Cardiac muscle cell (in vitro differentiated cells and primary cell): ENCODE results near the gene LST1. TPM values are rescaled to one million over a fixed set of nuclear protein-coding genes. Genes with fewer than 3 reads are reported as not detected.

Source experiments
- DNase-seq, 2 donors: peaks; one replicate each; pipeline versions ENCODE4 v3.0.0 to v3.0.0-alpha.2; 2010 to 2017; ENCODE audit warnings: low read depth in 1 of 2, low spot score in 1 of 2
- H3K27ac ChIP-seq: fragments of 200-600 bp; sonication (generic); 2 replicates; pipeline ENCODE4 v1.5.1; 2016
- H3K27me3 ChIP-seq: fragments of 200-600 bp; sonication (generic); 2 replicates; pipeline ENCODE4 v1.6.0; 2016; ENCODE audit warnings: control low read depth
- H3K36me3 ChIP-seq: fragments of 200-600 bp; sonication (generic); 2 replicates; pipeline ENCODE4 v1.5.1; 2016; ENCODE audit warnings: control low read depth
- H3K4me1 ChIP-seq: fragments of 200-600 bp; sonication (generic); 2 replicates; pipeline ENCODE4 v1.8.1; 2017; ENCODE audit warnings: low read depth, mild to moderate bottlenecking, mixed run types
- H3K4me3 ChIP-seq: fragments of 200-600 bp; sonication (generic); 2 replicates; pipeline ENCODE4 v1.5.1; 2016; ENCODE audit warnings: mild to moderate bottlenecking
- H3K9me3 ChIP-seq: fragments of 200-600 bp; sonication (generic); 2 replicates; pipeline ENCODE4 v1.5.1; 2017; ENCODE audit warnings: low read depth, mild to moderate bottlenecking, control low read depth
- CTCF ChIP-seq: IDR thresholded peaks from 2 replicates; pipeline ENCODE4 v1.5.1; 2012; ENCODE audit warnings: low read depth, mild to moderate bottlenecking, low read length
- polyA plus RNA-seq: library from polyadenylated mRNA; unstranded; fragments of >200 nt; fragmentation: Nextera tagmentation; extraction: Ambion mirVana; gene quantifications from 2 replicates; pipeline ENCODE4 v1.2.1, GENCODE V29; 2016
- total RNA-seq: library from RNA; depleted of rRNA; stranded (reverse); fragments of >200 nt; gene quantifications from 2 replicates; pipeline ENCODE4 v1.2.3, GENCODE V29; 2016

Gene LST1
- total and polyA plus RNA-seq, 2 experiments from 2014 or later: not detected

GRCh38 chr6:31621320-31621939, 35.4 kb downstream of the LST1 start:
- peak overlapping the region; percentile 76 for H3K4me3 ChIP-seq
- no peak for DNase-seq
- H3K4me1 ChIP-seq: peaks cover 4% of the 10 kb centered on the region
- no peaks in the 10 kb centered on the region for H3K27me3 ChIP-seq
- H3K27ac ChIP-seq: peak overlapping the region; percentile 97
- no peaks in the 10 kb centered on the region for H3K9me3 ChIP-seq
- peaks cover 36% of the 10 kb centered on the region for H3K36me3 ChIP-seq
- no peak for TF ChIP-seq CTCF

DNA sequence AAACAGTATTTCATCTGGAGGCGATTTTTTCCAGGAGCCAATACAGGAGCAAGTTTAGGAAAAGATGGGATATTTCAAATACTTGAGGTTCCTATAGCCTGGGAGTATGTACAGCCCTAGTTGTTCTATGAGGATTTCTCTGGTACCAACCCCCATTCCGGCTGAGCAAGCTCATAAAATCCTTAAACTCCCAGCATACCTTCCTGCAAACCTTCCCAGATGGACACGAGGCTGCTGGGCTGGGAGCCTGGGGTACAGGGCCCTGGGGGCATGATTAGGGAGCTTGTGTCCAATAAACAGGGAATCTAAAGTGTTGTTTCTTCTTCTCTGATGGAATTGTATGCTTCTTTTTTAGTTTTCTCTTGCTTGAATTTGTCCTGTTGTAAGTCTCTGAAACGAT, 35.9 kb downstream of the LST1 start:
- Histone ChIP-seq H3K27me3 (no peaks in the 10 kb centered on the region), H3K4me3 (peak overlapping the region; percentile 76), H3K36me3 (peaks cover 41% of the 10 kb centered on the region), H3K4me1 (peaks cover 4% of the 10 kb centered on the region), H3K27ac (peak overlapping the region; percentile 97), H3K9me3 (no peaks in the 10 kb centered on the region)
- DNase-seq: no peak
- no peak for TF ChIP-seq CTCF

DNA sequence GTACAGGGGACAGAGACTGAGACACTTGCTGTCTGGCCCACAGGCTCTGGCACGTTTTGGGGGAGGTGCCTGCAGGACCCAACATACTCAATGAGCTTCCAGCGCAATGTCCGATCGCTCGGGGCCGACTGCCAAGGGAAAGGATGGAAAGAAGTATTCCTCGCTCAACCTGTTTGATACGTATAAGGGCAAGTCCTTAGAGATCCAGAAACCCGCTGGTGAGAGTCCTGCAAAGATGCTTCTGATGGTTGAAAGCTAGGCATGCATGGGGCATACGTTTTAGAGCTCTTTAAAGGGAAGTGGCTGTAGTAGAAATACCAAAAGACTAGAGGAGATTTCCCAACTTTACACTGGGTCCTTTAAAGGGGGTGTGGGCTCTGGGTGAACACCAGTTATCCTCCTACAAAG, 36.6 kb downstream of the LST1 start:
- H3K36me3 ChIP-seq: peaks cover 47% of the 10 kb centered on the region
- no peak for DNase-seq
- H3K4me3 ChIP-seq: peak overlapping the region; percentile 76
- no peak overlapping the region for H3K27ac ChIP-seq
- peaks cover 4% of the 10 kb centered on the region for H3K4me1 ChIP-seq
- TF ChIP-seq CTCF: no peak
- no peaks in the 10 kb centered on the region for H3K27me3 ChIP-seq
- H3K9me3 ChIP-seq: no peaks in the 10 kb centered on the region

DNA sequence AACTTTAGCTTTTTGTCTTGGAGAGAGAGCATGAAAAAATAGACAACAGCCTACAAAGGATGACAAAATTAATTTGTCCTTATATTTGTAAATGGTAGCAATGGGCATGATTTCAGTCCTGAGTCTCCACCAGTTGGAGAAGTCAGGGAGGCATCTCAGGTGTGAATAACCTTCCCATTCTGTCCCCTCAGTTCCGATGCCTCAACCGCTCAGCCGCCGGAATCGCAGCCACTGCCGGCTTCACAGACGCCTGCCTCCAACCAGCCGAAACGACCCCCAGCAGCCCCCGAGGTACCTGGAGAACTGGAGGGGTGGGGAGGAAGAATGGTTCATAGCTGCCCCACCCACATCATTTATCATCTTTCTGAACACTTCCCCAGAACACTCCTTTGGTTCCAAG, 38.0 kb downstream of the LST1 start:
- H3K4me3 ChIP-seq: no peak overlapping the region
- H3K27me3 ChIP-seq: no peaks in the 10 kb centered on the region
- peaks cover 4% of the 10 kb centered on the region for H3K4me1 ChIP-seq
- H3K36me3 ChIP-seq: peaks cover 61% of the 10 kb centered on the region
- no peak for DNase-seq
- no peak for TF ChIP-seq CTCF
- H3K9me3 ChIP-seq: no peaks in the 10 kb centered on the region
- no peak overlapping the region for H3K27ac ChIP-seq

GRCh38 chr6:31626952-31627351, 40.9 kb downstream of the LST1 start:
- Histone ChIP-seq H3K9me3 (no peaks in the 10 kb centered on the region), H3K27ac (no peak overlapping the region), H3K36me3 (peaks cover 85% of the 10 kb centered on the region), H3K27me3 (no peaks in the 10 kb centered on the region), H3K4me1 (peaks cover 4% of the 10 kb centered on the region), H3K4me3 (no peak overlapping the region)
- no peak for TF ChIP-seq CTCF
- DNase-seq: no peak
